GM21619 (cell line): ENCODE results near the gene ST3GAL4.

Experiments
- ATAC-seq: cut with Tn5 transposase; IDR thresholded peaks from one replicate; pipeline ENCODE4 v1.9.1; 2021; ENCODE audit not compliant: unreplicated experiment

Gene ST3GAL4

GRCh38 chr11:126438272-126438671, 82.8 kb downstream of the ST3GAL4 start:
- ATAC-seq, result no peak

GRCh38 chr11:126438691-126439090, 83.2 kb downstream of the ST3GAL4 start:
- no peak for ATAC-seq

DNA sequence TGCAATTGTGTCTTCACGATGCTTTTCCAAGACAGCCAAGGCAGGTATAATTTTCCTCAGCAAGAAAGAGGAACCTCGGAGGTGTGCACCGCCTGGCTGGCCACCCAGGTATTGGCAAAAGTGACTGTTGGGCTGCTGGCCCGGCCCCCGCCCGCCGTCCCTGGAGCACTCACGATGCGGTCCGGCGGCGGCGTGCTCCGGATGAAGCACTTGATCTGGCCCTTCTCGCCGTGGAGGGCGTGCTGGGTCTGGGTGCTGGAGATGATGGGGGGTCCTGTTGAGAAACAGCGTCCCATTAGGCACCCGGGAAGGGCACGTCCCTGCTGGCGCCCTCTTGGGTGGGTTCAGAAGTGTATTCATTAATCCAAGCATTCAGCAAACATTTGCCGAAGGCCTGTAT, 84.8 kb downstream of the ST3GAL4 start:
- no peak for ATAC-seq

- peak; percentile 80 for ATAC-seq
Measured at GRCh38 chr11:126440792-126441514, 85.5 kb downstream of the ST3GAL4 start.

GRCh38 chr11:126443120-126443519, 87.6 kb downstream of the ST3GAL4 start:
- ATAC-seq, result no peak

DNA sequence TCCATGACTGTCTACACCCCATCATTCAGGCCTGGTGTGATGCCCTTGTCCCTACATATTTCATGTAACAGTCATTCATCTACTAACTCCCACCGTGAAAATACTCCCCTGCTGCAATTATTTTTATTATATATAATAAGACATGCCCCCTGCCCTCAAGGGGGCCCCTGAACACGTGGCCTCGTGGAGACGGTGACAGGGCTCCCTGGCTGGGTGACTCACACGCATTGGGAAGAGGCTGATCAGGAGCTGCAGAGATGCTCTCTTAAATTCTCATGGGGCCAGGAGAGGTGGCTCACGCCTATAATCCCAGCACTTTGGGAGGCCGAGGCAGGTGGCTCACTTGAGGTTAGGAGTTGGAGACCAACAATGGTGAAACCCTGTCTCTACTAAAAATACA, 88.6 kb downstream of the ST3GAL4 start:
- ATAC-seq, result no peak

DNA sequence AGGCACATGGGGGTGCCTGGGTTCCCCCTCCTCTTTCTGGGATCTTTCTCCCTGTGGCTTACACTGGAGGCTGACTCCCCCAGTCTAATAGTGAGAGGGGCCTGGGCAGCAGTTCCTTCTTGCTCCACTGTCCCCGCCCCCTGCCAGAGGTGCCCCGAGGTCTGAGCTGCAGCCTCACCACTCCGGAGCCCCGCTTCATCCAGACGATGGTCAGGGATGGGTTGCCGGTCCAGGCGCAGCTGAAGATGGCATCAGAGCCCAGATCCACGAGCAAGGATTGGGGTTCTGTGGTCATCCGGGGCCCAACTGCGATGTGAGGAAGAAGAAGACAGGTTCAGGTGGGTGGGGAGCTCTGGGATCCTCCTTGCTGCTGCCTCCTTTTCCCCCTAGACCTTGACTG, 91.1 kb downstream of the ST3GAL4 start:
- ATAC-seq, result no peak

- no peak for ATAC-seq
Measured at GRCh38 chr11:126450198-126450597, 94.7 kb downstream of the ST3GAL4 start.

- ATAC-seq, result no peak
Measured at GRCh38 chr11:126450806-126451205, 95.3 kb downstream of the ST3GAL4 start.

DNA sequence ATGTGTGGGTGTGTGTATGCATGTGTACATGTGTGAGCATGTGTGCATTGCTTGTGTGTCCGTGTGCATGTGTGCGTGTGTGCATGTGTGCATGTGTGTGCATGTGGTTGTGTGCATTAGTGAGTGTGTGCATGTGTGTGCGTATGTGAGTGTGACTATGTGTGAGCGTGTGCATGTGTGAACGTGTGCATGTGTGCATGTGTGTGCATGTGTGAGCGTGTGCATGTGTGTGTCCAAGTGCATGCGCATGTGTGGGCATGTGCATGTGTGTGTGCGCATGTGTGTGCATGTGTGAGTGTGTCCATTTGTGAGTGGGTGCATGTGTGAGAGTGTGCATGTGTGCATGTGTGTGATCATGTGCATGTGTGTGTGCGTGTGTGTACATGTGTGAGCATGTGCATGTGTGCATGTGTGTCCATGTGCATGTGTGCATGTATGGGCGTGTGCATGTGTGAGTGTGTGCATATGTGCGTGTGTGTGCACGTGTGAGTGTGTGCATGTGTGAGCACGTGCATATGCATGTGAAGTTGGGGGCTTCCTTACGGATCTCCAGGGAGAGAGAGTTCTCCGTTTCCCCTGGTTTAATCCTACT, 95.8 kb downstream of the ST3GAL4 start:
- no peak for ATAC-seq

DNA sequence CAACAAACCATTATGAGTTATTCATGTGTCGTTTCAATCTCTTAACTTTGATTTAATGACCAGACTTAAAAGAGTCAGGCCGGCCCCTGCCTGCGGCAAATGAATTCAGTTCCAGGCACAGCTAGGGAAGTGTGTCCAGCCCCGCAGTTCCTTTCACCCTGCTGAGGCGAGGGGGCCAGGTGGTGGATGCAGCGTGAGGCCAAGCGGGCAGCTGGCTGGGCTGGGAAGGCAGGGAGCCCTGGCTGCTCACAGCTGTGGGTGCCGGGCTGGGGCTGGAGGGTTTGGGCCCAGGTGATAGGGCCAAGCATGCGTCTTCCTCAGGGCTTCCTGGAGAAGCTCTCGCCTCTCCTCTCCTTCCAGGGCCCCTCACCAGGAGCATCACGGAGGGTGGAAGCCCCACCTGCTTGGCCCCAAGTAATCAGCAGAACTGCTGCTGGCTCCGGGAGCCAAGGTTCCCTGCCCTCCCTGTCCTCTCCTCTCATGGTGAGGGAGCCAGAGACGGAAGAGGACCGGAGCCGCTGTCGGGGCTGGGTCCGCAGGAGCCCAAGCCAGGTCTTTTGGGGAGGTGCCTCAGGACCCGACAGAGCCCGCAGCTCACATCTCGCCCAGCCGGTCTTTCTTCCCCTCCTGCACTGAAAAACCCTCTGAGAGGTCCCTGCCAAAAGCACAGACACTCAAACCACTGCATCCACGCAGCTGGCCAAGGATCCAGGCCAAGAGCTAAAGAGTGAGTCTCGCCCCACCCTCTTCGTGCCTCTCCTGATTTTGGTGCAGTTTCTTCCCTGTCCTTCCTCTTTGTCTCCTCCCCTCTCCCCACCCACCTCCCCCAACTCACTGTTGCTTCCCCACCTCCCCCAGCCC, 97.0 kb downstream of the ST3GAL4 start:
- ATAC-seq, result no peak

- no peak for ATAC-seq
Measured at GRCh38 chr11:126456089-126456488, 100.6 kb downstream of the ST3GAL4 start.

DNA sequence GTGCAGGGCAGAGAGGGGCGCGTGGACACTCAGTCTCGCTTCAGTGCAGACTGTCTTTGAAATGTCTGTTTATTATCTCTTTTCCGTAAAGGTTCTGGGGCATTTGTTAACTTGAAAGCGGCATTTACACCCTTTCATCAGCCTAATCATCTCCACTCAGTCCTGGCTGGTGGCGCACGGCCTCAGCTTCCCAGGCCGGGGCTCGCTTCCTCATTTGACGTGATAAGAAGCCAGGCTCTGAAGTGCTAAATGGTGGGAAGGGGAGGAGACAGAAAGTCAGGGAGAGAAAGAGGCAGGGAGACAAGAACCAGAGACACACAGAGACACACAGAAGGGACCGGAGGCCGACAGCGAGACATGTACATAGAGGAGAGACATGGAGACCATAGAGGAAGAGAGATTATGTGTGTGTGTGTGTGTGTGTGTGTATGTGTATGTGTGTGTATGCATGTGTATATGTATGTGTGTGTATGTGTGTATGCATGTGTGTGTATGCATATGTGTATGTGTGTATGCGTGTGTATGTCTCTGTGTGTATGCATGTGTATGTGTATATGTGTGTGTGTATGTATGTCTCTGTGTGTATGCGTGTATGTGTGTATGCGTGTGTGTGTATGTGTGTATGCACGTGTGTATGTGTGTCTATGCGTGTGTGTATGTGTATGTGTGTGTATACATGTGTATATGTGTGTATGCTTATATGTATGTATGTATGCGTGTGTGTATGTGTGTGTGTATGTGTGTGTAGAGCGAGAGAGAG, 101.5 kb downstream of the ST3GAL4 start:
- ATAC-seq, result no peak

DNA sequence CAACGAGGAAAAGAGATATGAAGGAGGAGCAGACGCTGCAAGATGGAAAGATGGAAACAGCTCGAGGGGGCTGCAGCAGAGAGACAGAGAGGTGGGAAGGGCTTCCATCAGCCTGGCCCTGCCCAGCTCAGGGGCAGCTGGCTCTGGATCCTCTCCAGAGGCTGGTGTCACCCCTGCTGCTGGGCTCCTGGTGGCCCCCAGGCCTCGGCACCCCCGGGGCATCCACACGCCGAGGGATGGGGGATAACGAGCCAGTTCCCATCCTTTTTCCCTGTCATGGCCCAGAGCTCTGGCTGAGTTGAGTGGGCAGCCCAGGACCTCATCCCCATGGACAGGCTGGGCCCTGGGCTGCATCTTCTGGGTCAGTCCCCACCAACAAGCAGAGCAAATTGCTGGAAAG, 102.3 kb downstream of the ST3GAL4 start:
- no peak for ATAC-seq

DNA sequence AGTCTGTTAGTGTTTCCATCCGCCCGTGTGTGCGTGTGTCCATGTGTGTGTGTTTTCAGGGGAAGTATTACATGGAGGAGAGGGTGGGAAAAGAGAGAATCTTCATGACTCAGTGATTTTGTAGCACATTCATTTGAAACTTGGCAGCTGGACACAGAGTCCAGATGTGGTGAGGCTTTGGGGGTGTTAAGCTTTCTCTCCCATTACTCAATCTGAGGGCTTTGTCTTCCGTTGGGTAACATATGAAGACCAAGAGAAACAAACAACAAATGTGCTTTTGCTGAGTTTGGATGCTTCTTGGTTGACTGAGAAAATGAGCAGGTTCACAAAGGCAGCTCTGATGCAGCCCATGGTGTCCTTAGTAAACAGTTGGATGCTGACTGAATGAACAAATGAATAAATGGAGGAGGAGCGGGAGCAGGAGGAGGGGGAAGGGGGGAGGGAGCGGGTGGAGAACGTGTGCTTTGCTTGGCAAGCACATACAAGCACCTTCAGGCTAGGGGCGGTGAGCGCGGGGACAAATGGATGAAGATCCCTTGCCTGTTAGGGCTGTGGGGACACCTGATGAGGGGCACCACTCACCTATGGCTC, 104.3 kb downstream of the ST3GAL4 start:
- ATAC-seq, result no peak

DNA sequence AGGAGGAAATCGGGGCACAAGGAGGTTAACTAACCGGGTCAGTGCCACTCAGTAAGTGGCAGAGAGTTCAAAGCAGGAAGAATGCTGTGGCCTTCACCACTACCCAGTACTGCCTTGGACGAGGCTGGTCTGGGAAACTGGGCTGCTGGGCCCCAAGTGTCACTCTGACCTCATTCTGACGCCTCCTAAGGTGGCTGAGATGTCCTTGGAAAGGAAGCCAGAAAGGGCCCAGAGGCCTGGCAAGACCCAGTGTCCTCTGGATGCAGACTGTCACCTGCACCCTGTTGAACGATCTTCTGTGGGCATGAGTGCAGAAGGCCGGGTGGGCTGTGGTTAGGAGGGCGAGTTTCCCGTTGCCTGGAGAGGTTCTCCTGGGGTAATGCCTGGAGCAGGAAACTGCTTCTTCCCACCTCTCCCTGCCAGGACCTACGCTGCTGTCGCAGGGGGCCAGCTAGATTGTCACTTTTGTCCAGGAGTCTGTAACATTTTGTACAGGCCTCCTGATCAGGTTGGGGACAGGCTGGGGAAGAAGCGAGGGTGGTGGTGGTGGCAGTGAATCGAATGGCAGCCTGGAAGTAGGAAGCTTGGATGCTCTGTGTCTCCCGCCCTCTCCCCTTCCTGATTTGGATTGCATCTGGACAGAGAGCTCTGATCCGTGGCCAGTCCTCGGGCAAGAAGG, 105.1 kb downstream of the ST3GAL4 start:
- ATAC-seq, result no peak

- ATAC-seq, result no peak
Measured at GRCh38 chr11:126461096-126461440, 105.6 kb downstream of the ST3GAL4 start.

GRCh38 chr11:126461996-126462395, 106.5 kb downstream of the ST3GAL4 start:
- ATAC-seq, result no peak

DNA sequence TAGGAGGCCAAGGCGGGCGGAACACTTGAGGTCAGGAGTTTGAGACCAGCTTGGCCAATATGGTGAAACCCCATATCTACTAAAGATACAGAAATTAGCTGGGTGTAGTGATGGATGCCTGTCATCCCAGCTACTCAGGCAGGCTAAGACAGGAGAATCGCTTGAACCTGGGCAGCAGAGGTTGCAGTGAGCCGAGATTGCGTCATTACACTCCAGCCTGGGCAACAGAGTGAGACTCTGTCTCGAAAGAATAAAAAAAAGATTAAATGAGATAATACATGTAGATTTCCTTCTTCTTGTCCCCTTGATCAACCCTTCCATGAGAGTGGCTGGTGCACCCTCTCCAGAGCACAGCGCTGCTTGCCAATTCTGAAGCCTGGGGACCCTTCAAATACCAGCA, 106.9 kb downstream of the ST3GAL4 start:
- no peak for ATAC-seq
